ENCODE measurements around the gene RUBCN. TPM values are rescaled to one million over a fixed set of nuclear protein-coding genes. Genes with fewer than 3 reads are reported as not detected.

The RUBCN gene
- total and polyA plus RNA-seq, 9 of the 15 experiments (the other 6 are each of a cell fraction or from before 2014, with no cell fraction given) = 8.4 to 24.0 (median 11.9) TPM

- POLR2A ChIA-PET = no interaction called here
- WGBS (ENCODE audit: insufficient coverage, low coverage, missing lambda C conversion rate) = 97% methylated on average over 4 of the region's 4 CpGs
- Histone ChIP-seq H3K9ac (ENCODE audit: insufficient read depth in 1 of 2, low read depth in 2 of 2, low read length in 2 of 2) (no peak overlapping the region), H3K4me2 (ENCODE audit: insufficient read depth, low read length) (no peak overlapping the region), H2AFZ (ENCODE audit: low read depth, low read length) (no peak overlapping the region), H3K27me3 (ENCODE audit: control insufficient read depth in 2 of 2, insufficient read depth in 2 of 2, low read length in 2 of 2) (no peaks in the 10 kb centered on the region), H3K4me3 (no peak overlapping the region), H3K4me1 (replicated peaks in 1 of 2; ENCODE audit: control insufficient read depth in 2 of 2, insufficient read depth in 2 of 2, low read length in 2 of 2) (peaks cover 0 to 4% of the 10 kb centered on the region in 2 experiments; a peak in 3 of 5 replicates), H3K27ac (ENCODE audit: extremely low read depth, low read depth, low read length) (no peak overlapping the region), H3K9me3 (replicated peaks; ENCODE audit: control insufficient read depth, insufficient read depth, low read depth, low read length) (no peaks in the 10 kb centered on the region; the same call in 1 of the 2 replicates), H3K9me1 (ENCODE audit: control insufficient read depth, insufficient read depth, low read length) (no peaks in the 10 kb centered on the region), H3K36me3 (ENCODE audit: control insufficient read depth, insufficient read depth, low read length) (peaks cover 56% of the 10 kb centered on the region), H4K20me1 (replicated peaks; ENCODE audit: control insufficient read depth, insufficient read depth, low read length) (no peaks in the 10 kb centered on the region), H3K79me2 (ENCODE audit: control insufficient read depth, insufficient read depth, low read length) (peaks cover 57% of the 10 kb centered on the region)
- FAIRE-seq (no peak), ATAC-seq (no peak), DNase-seq (ENCODE audit: extremely low read depth in 1 of 4, low spot score in 3 of 4) (no peak)
- in situ Hi-C loops (cut with MboI) = no loop called here
- intact Hi-C loops (cut with micrococcal nuclease) = no loop called here
- no TSS peak for BruUV-seq (replicated peaks)
- CTCF ChIA-PET (ENCODE audit: low intra/inter-chr PET ratio) = no interaction called here
- TF ChIP-seq NRF1 (conservative IDR thresholded peaks at IDR 0.05 in 1 of 2, IDR thresholded peaks at IDR 0.05 in 1 of 2) (no peak), SIX5 (IDR thresholded peaks at IDR 0.05; ENCODE audit: borderline replicate concordance in 1 of 2, insufficient read depth in 1 of 2, low read depth in 1 of 2, low read length in 2 of 2) (no peak), ZNF57 (CRISPR knock-in tag; IDR thresholded peaks at IDR 0.05) (no peak), CTCFL (IDR thresholded peaks at IDR 0.05; ENCODE audit: borderline replicate concordance, insufficient read depth, low read depth, low read length, poor library complexity, severe bottlenecking) (no peak), ATF1 (CRISPR knock-in tag; IDR thresholded peaks at IDR 0.05) (no peak), ATF1 (tag; IDR thresholded peaks at IDR 0.05) (no peak), ZNF431 (CRISPR knock-in tag; IDR thresholded peaks at IDR 0.05) (no peak), MBD2 (IDR thresholded peaks at IDR 0.05; ENCODE audit: borderline replicate concordance, low read depth) (no peak), PML (IDR thresholded peaks at IDR 0.05; ENCODE audit: low read length) (no peak), MYBL2 (IDR thresholded peaks at IDR 0.05; ENCODE audit: low read depth) (no peak), MYBL2 (CRISPR knock-in tag; IDR thresholded peaks at IDR 0.05; ENCODE audit: borderline replicate concordance) (no peak), ZNF695 (CRISPR knock-in tag; IDR thresholded peaks at IDR 0.05) (no peak), POLR3A (IDR thresholded peaks at IDR 0.05; ENCODE audit: borderline replicate concordance, extremely low read depth, insufficient read depth, insufficient read length) (no peak), HDAC1 (IDR thresholded peaks at IDR 0.05) (no peak), SREBF2 (CRISPR knock-in tag; IDR thresholded peaks at IDR 0.05) (no peak)
Measured at GRCh38 chr3:197758512-197758911, 21.8 kb upstream of the RUBCN start.
